Activated CD4-positive, alpha-beta T cell treated with anti-CD3 and anti-CD28 coated beads, Interleukin-2, amount 10 ng/mL, durations not matched to agents 24 days and 14 days (primary cell): ENCODE results near the gene PRND. TPM values are rescaled to one million over a fixed set of nuclear protein-coding genes. Genes with fewer than 3 reads are reported as not detected.
A peak's percentile ranks its signal among the peaks of the same experiment; 100 is the strongest.
"Not testable (repeated sequence)": the region's sequence is repeated elsewhere in the genome, so short reads cannot be mapped to it uniquely, and the experiment has no call there.

Source experiments
- DNase-seq: peaks from one replicate; pipeline ENCODE4 v3.0.0; 2022
- H3K27ac Mint-ChIP-seq: one replicate; pipeline ENCODE4 v1.8.0; 2022; ENCODE audit warnings: mild to moderate bottlenecking, mixed read lengths
- H3K27me3 Mint-ChIP-seq: one replicate; pipeline ENCODE4 v1.8.0; 2022; ENCODE audit warnings: mixed read lengths
- H3K36me3 Mint-ChIP-seq: one replicate; pipeline ENCODE4 v1.8.0; 2022; ENCODE audit warnings: low read depth, mild to moderate bottlenecking, mixed read lengths
- H3K4me1 Mint-ChIP-seq: one replicate; pipeline ENCODE4 v1.8.0; 2021; ENCODE audit warnings: mixed read lengths
- H3K4me3 Mint-ChIP-seq: one replicate; pipeline ENCODE4 v1.8.0; 2022; ENCODE audit warnings: mild to moderate bottlenecking, moderate library complexity, mixed read lengths
- H3K9me3 Mint-ChIP-seq: one replicate; pipeline ENCODE4 v1.8.0; 2021; ENCODE audit warnings: mixed read lengths
- intact Hi-C: fragments of 100-400 bp; cut with micrococcal nuclease; formaldehyde crosslinking; loops from one replicate; pipeline ENCODE4 v1.15.1; 2023
- total RNA-seq: library from RNA; stranded (reverse); gene quantifications from 2 replicates; pipeline ENCODE4 v1.2.3, GENCODE V29; 2022

PRND gene
- total RNA-seq, 1 donor from 2014 or later: not detected

GRCh38 chr20:4769328-4769727, 47.6 kb downstream of the PRND start:
- intact Hi-C loops: no loop called here
- H3K9me3 Mint-ChIP-seq: peaks cover 35% of the 10 kb centered on the region
- peaks cover 8% of the 10 kb centered on the region for H3K36me3 Mint-ChIP-seq
- no peak overlapping the region for H3K27ac Mint-ChIP-seq
- H3K4me1 Mint-ChIP-seq: no peaks in the 10 kb centered on the region
- DNase-seq: no peak
- H3K27me3 Mint-ChIP-seq: peaks cover 8% of the 10 kb centered on the region
- H3K4me3 Mint-ChIP-seq: no peak overlapping the region

- Mint-ChIP-seq H3K9me3 (peaks cover 35% of the 10 kb centered on the region), H3K4me3 (no peak overlapping the region), H3K36me3 (peaks cover 8% of the 10 kb centered on the region), H3K27me3 (peaks cover 8% of the 10 kb centered on the region), H3K4me1 (no peaks in the 10 kb centered on the region), H3K27ac (no peak overlapping the region)
- intact Hi-C loops: no loop called here
- DNase-seq: no peak
Measured at GRCh38 chr20:4770026-4770425, 48.3 kb downstream of the PRND start.

GRCh38 chr20:4771004-4771403, 49.3 kb downstream of the PRND start:
- DNase-seq: no peak
- no peaks in the 10 kb centered on the region for H3K4me1 Mint-ChIP-seq
- no peak overlapping the region for H3K27ac Mint-ChIP-seq
- peaks cover 35% of the 10 kb centered on the region for H3K9me3 Mint-ChIP-seq
- H3K36me3 Mint-ChIP-seq: peaks cover 8% of the 10 kb centered on the region
- H3K4me3 Mint-ChIP-seq: no peak overlapping the region
- intact Hi-C loops: no loop called here
- H3K27me3 Mint-ChIP-seq: peaks cover 8% of the 10 kb centered on the region

- intact Hi-C loops: no loop called here
- no peak overlapping the region for H3K27ac Mint-ChIP-seq
- no peaks in the 10 kb centered on the region for H3K4me1 Mint-ChIP-seq
- peaks cover 35% of the 10 kb centered on the region for H3K9me3 Mint-ChIP-seq
- no peak overlapping the region for H3K4me3 Mint-ChIP-seq
- peaks cover 8% of the 10 kb centered on the region for H3K27me3 Mint-ChIP-seq
- peaks cover 8% of the 10 kb centered on the region for H3K36me3 Mint-ChIP-seq
- no peak for DNase-seq
Measured at GRCh38 chr20:4772132-4772531, 50.4 kb downstream of the PRND start.

GRCh38 chr20:4773014-4773413, 51.3 kb downstream of the PRND start:
- H3K27me3 Mint-ChIP-seq, H3K4me3 Mint-ChIP-seq, H3K27ac Mint-ChIP-seq, DNase-seq, H3K4me1 Mint-ChIP-seq, intact Hi-C loops, H3K36me3 Mint-ChIP-seq: not testable (repeated sequence)
- peaks cover 35% of the 10 kb centered on the region for H3K9me3 Mint-ChIP-seq

GRCh38 chr20:4773736-4774135, 52.0 kb downstream of the PRND start:
- intact Hi-C loops: no loop called here
- DNase-seq: no peak
- no peak overlapping the region for H3K27ac Mint-ChIP-seq
- no peaks in the 10 kb centered on the region for H3K4me1 Mint-ChIP-seq
- peaks cover 8% of the 10 kb centered on the region for H3K36me3 Mint-ChIP-seq
- H3K27me3 Mint-ChIP-seq: peaks cover 8% of the 10 kb centered on the region
- peaks cover 35% of the 10 kb centered on the region for H3K9me3 Mint-ChIP-seq
- H3K4me3 Mint-ChIP-seq: no peak overlapping the region

- Mint-ChIP-seq H3K36me3 (peaks cover 8% of the 10 kb centered on the region), H3K4me3 (no peak overlapping the region), H3K27me3 (peaks cover 5% of the 10 kb centered on the region), H3K27ac (no peak overlapping the region), H3K4me1 (no peaks in the 10 kb centered on the region), H3K9me3 (peaks cover 32% of the 10 kb centered on the region)
- intact Hi-C loops: no loop called here
- no peak for DNase-seq
Measured at GRCh38 chr20:4774207-4774606, 52.5 kb downstream of the PRND start.

- peaks cover 10% of the 10 kb centered on the region for H3K36me3 Mint-ChIP-seq
- H3K4me1 Mint-ChIP-seq: no peaks in the 10 kb centered on the region
- intact Hi-C loops: no loop called here
- DNase-seq: no peak
- peaks cover 23% of the 10 kb centered on the region for H3K9me3 Mint-ChIP-seq
- no peaks in the 10 kb centered on the region for H3K27me3 Mint-ChIP-seq
- H3K27ac Mint-ChIP-seq: no peak overlapping the region
- H3K4me3 Mint-ChIP-seq: no peak overlapping the region
Measured at GRCh38 chr20:4775322-4776078, 53.8 kb downstream of the PRND start.

GRCh38 chr20:4776079-4776630, 54.4 kb downstream of the PRND start:
- H3K27ac Mint-ChIP-seq: peak overlapping the region; percentile 29
- intact Hi-C loops: no loop called here
- peaks cover 18% of the 10 kb centered on the region for H3K9me3 Mint-ChIP-seq
- peaks cover 12% of the 10 kb centered on the region for H3K36me3 Mint-ChIP-seq
- H3K4me3 Mint-ChIP-seq: no peak overlapping the region
- H3K27me3 Mint-ChIP-seq: no peaks in the 10 kb centered on the region
- no peak for DNase-seq
- H3K4me1 Mint-ChIP-seq: peaks cover 3% of the 10 kb centered on the region

Other genes starting within 250 kb of the PRND start
- gene PRNP, start 35.5 kb upstream of the PRND start, total RNA-seq: 38.9 and 44.3 TPM in 2 replicates
- gene RASSF2, start 101.7 kb downstream of the PRND start, total RNA-seq: 38.1 and 38.5 TPM in 2 replicates